ENCODE data around the gene OLIG1.

OLIG1 gene

DNA sequence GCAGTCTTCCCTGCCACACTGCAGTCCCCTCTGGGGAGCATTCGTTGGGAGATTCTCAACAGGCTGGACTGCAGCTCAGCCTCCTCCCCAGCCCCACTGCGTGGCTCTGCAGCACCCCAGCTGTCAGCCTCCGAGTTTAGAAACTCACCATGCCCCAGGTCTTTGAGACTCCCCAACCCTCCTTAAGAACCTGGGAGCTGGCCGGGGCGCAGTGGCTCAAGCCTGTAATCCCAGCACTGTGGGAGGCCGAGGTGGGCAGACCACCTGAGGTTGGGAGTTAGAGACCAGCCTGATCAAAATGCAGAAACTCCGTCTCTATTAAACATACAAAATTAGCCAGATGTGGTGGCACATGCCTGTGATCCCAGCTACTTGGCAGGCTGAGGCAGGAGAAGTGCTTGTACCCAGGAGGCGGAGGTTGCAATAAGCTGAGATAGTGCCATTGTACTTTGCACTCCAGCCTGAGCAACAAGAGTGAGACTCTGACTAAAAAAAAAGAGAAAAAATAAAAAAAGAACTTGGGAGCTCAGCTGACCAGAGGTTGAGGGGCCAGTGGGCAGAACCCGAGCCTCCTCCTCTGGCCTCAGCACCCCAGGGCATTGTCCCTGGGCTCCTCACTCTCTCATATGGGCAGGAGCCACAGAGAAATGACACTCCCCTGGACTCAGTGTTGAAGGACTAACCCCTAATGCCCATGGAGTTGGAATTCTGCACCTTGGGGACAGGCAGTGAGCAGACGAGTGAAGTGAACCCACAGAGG lies 38.6 kb upstream of the OLIG1 start:
- DNase-seq (ENCODE audit: low read depth): no peak

DNA sequence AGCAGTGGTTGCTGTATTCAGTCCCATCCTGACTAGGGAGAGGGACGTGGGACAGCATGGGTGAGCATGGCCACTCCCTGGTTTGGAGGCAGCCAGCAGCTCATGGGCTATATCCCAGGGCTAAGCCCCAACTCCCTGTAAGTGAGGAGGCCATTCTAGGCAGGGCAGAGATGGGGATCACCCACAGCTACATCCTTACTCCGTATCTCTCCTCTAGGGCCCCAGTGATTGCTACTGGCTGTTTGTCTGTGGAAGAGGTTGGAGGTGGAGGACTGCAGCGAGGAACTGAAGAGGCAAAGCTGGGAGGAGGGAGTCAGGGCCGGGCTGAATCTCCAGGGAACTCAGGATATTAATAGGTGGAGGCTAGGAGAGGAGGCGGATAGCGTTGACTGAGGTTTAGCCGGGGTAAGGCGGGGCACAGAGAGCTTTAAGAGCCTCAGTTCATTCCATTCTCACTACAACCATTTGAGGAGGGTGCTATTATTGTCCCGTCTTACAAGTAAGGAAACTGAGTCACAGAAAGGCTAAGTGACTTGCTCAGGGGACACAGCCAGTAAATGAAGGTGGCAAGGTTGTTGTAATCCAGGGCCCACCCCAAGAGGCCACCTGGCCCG lies 37.4 kb upstream of the OLIG1 start:
- DNase-seq (ENCODE audit: low read depth): no peak

DNA sequence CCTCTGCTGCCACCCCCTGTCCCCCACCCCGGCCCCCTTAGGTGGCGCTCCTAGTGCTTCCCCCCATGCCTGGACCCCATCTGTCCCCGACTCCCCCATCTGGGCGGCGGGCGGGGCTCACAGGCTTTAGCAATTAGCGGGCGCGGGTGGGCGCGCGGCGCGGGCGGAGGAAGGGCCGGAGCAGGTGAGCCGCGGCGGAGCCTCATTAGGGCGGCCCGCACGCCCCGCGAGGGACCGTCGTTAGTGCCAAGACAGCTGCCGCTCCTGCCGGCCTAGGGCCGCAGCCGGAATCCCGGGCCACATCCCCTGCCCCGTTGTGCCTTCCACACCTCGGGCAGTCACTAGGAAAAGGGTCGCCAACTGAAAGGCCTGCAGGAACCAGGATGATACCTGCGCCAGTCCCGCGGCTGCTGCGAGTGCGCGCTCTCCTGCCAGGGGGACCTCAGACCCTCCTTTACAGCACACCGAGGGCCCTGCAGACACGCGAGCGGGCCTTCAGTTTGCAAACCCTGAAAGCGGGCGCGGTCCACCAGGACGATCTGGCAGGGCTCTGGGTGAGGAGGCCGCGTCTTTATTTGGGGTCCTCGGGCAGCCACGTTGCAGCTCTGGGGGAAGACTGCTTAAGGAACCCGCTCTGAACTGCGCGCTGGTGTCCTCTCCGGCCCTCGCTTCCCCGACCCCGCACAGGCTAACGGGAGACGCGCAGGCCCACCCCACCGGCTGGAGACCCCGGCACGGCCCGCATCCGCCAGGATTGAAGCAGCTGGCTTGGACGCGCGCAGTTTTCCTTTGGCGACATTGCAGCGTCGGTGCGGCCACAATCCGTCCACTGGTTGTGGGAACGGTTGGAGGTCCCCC lies 36.6 kb upstream of the OLIG1 start:
- no peak for DNase-seq (ENCODE audit: low read depth)

DNA sequence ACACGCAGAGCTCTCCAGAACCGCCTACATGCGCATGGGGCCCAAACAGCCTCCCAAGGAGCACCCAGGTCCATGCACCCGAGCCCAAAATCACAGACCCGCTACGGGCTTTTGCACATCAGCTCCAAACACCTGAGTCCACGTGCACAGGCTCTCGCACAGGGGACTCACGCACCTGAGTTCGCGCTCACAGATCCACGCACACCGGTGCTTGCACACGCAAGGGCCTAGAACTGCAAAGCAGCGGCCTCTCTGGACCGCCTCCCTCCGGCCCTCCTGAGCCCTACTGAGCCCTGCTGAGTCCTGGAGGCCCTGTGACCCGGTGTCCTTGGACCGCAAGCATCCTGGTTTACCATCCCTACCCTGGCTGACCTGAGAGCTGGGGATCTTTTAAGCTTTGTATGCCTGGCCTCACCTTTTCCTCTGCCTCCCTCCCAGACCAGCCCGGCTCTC lies 36.0 kb upstream of the OLIG1 start:
- no peak for DNase-seq (ENCODE audit: low read depth)

DNA sequence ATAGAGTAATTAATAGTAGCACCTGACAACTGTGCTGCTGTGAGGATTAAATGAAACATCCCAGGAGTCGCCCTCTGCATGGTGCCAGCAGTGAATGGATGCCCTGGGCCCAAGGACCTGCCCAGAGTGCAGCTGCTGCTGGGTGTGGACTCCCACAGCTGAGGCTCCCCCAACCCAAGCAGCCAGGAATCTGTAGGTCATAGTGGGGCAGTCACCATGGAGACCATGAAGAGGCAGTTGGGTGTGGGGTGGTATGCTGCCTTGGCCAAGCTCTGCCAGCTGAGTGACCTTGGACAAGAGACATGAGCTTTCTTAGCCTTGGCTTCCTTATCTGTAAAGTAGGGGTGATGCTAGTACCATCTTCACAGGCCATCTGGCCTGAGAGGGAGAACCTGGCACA lies 34.8 kb upstream of the OLIG1 start:
- no peak for DNase-seq (ENCODE audit: low read depth)

DNA sequence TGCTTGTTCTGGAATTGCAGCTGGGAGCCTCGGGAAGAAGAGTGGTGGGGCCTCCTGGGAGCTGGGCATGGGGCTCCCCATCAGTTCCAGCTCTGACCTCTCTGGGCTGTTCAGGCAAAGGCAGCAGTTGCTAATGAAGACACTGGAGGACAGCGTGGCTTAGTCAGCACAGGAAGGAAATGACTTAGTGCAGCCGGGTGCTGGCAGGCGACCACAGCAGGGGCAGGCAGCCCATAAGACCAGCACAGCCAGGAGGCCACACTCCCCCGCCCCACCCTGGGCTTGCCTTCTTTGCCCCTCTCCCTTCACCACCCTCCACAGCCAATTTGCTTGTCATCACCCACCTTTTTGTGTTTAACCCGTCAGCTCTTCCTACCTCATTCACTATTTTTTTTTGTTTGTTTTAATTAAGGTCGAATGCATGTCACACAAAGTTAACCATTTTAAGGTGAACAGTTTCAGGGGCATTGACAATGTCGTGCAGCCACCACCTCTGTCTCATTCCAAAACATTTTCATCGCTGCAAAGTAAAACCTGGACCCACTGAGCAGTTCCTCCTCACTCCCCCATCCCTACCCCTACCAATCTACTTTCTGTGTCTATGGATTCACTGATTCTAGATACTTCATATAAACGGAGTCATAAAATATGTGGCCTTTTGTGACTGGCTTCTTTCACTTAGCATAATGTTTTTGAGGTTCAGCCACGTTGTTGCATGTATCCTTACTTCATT lies 33.3 kb upstream of the OLIG1 start:
- DNase-seq (ENCODE audit: low read depth): no peak

DNA sequence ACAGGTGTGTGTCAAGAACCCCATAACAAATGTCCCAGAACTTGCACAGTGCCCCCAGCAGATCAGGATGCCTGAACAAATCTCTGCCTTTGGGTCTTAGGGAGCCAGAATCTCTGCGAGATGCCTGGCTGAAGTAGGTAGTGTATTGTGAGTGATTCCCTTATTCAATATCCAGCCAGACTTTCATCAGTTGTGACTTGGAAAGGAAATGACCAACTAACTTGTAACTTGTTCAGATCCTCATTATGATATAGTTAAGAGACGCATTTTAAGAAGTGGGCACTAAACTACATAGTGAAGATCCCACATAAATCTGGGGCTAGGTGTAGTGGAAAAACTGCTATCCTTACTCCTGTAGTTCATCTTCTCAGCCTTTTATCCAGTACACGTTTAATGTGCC lies 32.4 kb upstream of the OLIG1 start:
- DNase-seq (ENCODE audit: low read depth): no peak

DNA sequence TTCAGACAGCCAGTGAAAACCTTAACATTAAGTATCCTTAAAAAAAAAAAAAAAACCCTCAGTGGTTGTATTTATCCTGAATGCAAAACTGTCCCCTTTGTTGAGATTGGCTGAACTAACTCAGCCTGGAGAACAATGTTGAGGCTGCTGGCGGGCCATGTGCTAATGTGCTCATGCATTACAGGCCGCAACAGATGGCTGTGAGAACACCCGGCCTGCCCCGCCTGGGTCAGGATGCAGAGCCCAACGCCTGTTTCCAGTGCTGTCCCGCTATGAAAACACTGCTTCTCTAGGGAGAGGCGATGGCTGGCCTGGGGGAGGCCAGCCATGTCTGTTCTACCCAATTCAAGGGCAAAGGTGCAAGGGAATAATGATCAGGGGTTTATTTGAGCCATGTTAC lies 30.4 kb upstream of the OLIG1 start:
- no peak for DNase-seq (ENCODE audit: low read depth)

DNA sequence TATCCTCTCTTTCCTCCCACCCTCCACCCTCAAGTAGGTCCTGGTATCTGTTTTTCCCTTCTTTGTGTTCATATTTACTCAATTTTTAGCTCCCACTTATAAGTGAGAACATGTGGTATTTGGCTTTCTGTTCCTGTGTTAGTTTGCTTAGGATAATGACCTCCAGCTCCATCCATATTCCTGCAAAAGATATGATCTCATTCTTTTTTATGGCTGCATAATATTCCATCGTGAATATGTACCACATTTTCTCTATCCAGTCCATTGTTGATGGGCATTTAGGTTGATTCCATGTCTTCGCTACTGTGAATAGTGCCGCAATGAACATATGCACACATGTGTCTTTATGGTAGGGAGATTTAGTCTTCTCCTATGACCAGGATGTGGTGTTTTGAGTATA lies 29.7 kb upstream of the OLIG1 start:
- no peak for DNase-seq (ENCODE audit: low read depth)

DNA sequence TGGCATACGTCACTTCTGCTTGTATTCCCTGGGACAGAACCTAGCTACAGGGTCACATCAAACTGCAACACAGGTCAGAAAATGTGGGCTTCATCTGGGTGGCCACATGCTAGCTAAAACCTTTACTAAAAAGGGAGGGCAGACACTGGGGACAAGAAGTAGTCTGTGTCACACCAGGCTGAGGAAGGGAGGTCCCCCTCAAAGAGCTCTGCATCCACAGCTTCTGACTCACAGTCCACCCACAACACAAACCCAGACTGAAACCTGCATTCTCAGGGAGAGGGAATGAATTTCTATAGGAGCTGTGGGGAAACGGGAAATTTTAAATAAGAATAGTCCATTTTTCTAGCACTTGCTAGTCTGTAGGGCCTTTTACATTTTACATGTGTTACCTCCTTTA lies 28.0 kb upstream of the OLIG1 start:
- DNase-seq (ENCODE audit: low read depth): no peak

DNA sequence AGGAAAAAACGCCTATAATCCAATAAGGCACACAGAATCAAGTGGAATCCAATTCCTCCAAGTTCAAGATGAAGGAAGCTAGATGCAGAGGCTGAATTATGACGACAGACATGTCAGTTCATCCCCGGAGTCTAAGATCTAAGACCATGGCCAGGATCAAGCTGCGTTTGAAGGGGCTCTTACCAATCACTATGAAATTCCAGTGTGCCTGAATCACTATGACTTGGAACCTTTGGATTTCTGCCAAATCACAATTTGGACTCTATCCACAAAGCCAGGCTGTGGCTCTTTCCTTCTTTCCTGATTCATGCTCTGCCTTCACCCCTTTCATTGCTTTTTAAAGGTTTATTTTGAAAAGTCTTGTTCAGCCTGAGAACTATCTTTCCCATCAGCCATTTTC lies 27.1 kb upstream of the OLIG1 start:
- DNase-seq (ENCODE audit: low read depth): no peak

DNA sequence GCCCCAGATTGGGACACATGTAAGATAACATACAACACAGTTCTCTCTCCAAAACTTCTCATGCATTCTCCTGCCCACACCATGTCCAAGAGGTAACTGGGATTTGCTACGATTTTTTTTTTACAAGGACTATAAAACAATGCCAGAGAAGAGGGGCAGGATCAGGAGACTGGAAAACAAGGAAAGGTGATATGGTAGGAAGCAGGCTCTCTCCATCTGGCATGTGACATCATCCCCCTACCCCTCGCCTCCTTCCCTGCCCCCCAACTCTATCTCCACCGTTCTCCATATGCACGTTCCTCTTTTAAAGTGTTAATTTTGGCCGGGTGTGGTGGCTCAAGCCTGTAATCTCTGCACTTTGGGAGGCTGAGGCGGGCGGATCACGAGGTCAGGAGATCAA lies 23.5 kb upstream of the OLIG1 start:
- DNase-seq (ENCODE audit: low read depth): no peak

DNA sequence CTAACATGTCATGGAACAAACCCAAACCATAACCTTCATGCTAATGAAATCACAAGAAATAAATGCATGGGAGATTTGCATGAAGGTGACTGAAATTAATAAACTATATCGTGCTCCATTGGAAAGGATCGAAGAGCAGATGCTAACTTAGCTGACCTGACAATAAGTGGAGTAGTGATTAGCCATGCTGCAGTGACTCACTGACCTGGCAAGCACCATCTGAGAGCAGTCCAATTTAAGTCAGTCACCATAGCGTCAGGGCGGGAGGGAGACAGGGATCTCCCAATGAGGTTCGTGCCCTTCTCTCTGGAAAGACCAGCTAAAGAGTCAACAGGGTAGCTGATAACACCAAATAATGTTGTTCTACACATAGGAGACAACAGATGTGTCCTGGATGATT lies 22.7 kb upstream of the OLIG1 start:
- DNase-seq (ENCODE audit: low read depth): no peak

DNA sequence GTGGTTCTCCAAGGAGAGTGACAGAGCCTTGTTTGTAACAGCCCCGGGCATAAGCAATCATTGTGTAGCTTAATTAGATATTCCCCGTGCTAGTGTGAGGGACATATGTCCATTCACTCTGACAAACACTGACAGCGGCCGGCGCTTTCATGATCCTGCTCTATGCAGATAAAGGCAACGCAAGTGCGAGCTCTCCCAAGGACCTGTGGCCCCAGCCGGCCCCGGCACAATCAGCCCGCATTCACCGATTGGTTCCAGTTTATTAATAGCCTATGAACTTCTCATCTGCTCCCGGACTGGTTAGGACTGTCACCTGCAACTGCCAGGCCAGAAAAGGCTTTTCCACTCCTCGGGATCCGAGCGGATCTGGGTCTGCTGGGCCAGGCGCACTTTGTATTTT lies 18.0 kb upstream of the OLIG1 start:
- no peak for DNase-seq (ENCODE audit: low read depth)

DNA sequence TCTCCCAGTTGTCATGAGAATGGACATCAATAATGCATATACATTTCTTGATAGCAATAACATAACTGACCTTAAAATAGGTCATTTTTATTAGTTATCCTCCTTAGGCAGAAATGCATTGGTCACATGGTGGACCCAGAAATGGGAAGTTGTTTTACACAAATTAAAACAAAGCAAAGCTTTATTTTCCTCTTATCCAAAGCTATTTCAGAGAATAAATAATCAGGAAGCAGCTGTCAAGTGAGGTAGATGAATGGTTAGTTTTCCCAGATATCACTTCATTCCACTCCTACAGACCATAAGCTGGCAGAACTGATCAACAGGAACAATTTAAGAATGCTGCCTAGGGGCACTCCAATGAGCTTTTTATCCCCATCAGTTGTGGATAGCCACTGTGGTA lies 16.0 kb upstream of the OLIG1 start:
- no peak for DNase-seq (ENCODE audit: low read depth)

DNA sequence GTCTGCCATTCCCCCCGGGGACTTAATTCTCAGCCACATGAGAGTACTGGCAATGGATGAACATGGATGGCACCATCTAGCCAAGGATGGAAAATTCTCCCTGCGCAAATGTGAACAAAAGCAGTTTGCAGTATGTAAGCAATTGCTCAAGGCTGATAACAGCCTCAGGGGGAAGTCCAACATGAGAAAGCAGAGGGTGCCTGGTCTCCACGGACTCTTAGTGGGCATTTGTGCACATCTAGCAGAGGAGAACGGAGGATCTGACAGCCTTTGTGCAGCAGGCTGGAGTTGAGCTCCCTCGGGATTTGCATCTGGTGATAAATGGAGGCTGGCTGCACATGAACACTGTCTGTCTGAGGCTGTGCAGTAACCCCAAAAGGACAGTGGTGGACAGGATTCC lies 13.9 kb upstream of the OLIG1 start:
- DNase-seq (ENCODE audit: low read depth): no peak

DNA sequence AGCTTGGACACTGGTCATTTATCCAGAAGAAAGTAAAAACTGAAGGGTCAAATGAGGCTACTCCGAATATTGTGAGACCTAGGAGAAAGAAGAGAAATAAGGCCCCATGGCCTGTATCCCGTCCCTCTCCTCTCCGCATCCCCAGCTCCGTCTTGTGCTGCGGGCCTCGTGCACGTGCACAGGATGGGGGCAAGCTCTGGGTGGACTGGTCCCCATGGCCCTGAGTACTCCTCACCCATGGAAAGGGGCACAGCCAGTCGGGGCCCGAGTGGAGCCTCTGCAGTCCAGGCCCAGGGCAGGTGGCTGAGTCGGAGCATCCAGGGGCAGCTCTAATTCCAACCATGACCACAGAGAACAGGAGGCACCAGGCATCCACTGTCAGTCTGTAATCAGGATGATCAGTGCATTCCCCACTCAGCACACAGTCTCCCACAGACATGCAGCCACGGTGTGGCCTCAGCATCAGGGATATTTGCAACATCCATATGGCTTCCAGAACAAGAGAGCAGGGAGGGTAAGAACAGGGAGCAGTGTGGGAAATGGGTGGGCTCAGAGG lies 12.5 kb upstream of the OLIG1 start:
- DNase-seq (ENCODE audit: low read depth): no peak

DNA sequence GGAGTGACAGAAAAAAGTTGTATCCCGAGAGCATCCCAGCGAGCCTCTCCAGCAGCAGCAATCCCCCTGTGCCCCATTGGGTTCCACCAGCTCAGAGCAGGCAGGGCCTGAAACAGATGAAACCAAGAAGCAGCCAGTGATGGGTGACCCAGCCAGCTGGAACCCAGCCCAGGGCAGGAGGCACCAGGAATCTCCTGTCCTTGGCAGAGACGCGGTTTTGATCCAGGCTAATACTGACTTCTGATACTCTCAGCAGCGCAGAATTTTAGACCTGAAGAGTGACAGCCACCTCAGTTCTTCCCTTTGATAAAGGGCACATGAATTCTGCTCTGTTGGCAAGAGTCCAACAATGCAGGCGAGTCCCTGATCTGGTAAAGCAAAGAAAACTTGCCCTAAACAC lies 11.4 kb upstream of the OLIG1 start:
- DNase-seq (ENCODE audit: low read depth): no peak

DNA sequence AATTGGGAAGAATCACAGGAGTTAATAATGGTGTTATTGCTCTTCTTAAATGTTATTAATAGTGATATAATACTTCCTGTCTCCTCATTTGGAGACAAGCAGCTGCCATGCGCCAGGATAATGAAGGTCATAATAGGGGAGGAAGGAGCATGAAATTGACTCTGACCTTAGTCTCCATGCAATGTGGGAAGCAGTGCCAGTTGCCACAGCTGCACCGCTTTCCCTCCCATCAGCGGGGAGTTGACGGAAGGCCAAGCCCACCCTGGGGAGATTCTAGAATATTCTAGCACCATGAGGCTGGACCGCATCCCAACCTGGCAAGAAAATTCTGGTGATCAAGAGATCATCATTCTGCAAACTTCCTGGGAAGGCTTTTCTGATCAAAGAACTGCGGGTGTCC lies 11.0 kb upstream of the OLIG1 start:
- no peak for DNase-seq (ENCODE audit: low read depth)

DNA sequence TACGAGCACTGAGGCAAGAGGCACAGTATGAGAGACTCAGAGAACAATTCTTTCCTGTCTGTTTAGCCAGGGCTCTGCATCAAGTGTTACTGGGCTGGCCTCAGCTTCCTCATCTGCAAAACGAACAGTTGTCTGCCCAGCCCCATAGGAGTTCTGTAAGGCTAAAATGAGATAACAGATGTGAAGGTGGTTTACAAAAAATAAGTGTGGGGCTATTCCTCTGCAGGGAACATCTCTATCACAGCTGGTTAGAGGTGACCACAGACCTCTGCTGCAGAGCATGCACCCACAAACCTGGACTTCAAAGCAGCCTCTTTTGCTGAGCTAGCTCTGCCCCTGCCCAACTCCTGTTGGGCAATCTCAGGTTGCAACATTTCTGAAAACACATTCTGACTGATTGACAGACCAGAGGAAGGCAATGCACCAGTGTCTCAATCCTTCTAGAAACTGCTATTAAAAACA lies 10.5 kb upstream of the OLIG1 start:
- DNase-seq (ENCODE audit: low read depth): no peak

DNA sequence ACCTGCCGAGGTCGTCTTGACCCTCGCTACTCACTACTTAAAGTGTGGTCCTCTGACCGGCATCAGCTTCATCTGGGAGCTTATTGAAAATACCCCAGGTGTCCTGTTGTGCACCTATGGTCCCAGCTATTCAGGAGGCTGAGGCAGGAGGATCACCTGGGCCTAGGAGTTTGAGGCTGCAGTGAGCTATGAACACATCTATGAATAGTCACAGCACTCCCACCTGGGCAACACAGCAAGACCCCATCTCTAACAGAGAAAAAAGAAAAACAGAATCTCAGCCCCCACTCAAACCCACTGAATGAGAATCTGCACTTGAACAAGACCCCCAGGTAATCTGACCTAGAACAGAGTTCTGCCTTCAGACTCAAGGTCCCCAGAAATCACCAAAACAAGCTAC lies 8.7 kb upstream of the OLIG1 start:
- DNase-seq (ENCODE audit: low read depth): no peak

DNA sequence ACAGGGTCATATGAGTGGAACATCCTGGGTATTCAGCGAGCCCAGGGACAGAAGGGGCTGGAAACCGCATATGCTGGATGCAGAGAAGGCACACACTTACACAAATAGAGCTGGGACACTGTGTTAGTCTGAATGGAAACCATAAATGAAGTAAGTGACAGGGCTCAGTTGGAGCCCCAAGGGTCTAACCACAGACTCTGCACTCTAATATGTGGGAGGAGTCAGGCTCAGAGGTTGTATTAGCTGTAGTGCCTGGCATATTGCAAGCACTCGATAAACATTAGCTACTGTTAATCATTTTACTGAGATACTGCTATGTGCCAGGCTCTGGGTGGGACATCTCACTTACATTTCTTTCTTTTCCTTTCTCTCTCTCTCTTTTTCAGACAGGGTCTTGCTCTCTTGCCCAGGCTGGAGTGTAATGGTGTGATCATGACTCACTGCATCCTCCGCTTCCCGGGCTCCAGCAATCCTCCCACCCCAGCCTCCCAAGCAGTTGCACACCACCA lies 6.5 kb upstream of the OLIG1 start:
- DNase-seq (ENCODE audit: low read depth): no peak
